IPS-11a (cell line): Measurements from ENCODE around the gene DCAF15.

ENCODE experiments used
- H3K4me3 ChIP-seq: one replicate; pipeline ENCODE4 v1.5.1; 2013; ENCODE audit warnings: low read depth, low read length, control low read depth

DCAF15 gene

GRCh38 chr19:13930402-13930801 is 21.9 kb upstream of the DCAF15 start:
- H3K4me3 ChIP-seq, result no peak overlapping the region

DNA sequence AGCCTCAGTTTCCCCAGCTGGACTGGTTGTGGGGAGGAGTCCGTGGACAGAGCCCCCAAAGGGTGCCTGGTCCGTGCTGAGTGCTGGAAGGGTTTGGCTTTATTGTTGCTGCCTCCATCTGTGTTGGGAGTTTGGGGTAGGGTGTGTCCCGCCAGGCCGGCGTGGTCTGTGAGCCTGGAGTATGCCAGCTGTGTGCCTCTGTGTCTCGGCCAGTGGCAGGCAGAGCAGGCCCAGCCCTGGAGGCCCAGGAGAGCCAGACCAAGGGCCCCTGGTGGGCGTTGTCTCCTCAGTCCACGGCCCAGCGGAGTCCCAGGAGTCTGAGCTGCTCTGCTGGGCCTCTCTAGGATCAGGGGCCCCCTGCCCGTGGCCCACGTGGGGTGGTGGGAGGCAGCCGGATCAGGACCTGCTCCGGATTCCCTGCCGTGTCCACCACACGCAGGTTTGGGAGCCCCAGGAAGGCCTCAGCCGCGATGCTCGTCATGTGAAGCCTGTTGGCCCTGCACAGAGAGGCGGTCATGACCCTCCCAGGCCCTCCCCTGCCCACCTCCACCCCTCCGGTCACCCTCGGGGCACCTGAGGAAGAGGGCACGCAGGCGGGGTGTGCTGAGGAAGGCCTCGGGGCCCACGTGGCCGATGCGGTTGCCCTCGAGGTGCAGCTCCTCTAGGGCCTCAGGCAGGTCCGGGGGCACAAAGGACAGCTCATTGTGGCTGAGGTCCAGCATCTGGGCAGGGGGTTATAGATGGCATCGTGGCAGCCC is 20.7 kb upstream of the DCAF15 start:
- H3K4me3 ChIP-seq, result no peak overlapping the region

- H3K4me3 ChIP-seq, result no peak overlapping the region
Observed at GRCh38 chr19:13932149-13932637, 20.1 kb upstream of the DCAF15 start.

DNA sequence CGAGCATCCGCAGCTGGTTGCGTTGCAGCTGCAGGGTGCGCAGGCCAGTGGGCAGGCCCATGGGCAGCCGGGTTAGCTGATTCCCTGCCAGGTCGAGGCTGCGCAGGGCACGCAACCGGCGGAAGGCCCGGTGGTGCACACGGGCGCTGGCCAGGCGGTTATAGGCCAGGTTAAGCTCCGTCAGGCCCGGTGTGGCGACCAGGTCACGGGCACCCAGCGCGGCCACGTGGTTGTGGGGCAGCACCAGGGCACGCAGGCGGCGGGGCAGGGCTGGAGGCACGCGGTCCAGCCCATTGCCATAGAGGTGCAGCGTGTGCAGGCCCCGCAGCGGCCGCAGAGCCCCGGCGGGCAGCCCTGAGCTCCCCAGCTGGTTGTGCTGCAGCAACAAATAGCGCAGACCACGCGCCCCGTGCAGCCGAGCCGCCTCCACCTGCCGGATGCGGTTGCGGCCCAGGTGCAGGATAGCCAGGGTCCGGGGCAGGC is 19.4 kb upstream of the DCAF15 start:
- no peak overlapping the region for H3K4me3 ChIP-seq

DNA sequence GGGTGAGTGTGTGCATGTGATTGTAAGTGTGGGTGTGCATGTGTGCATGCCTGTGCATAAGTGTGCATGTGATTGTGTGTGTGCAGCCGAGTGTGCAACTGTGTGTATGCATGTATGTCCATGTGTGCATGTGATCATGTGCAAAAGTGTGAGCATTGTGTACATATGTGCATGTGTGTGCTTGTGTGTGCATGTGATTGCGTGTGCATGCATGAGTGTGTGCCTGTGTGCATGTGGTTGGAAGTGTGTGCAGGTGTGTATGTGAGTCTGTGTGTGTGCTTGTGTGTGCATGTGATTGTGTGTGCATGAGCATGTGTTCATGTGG is 17.6 kb upstream of the DCAF15 start:
- no peak overlapping the region for H3K4me3 ChIP-seq

- H3K4me3 ChIP-seq, result no peak overlapping the region
Observed at GRCh38 chr19:13935765-13936510, 16.4 kb upstream of the DCAF15 start.

DNA sequence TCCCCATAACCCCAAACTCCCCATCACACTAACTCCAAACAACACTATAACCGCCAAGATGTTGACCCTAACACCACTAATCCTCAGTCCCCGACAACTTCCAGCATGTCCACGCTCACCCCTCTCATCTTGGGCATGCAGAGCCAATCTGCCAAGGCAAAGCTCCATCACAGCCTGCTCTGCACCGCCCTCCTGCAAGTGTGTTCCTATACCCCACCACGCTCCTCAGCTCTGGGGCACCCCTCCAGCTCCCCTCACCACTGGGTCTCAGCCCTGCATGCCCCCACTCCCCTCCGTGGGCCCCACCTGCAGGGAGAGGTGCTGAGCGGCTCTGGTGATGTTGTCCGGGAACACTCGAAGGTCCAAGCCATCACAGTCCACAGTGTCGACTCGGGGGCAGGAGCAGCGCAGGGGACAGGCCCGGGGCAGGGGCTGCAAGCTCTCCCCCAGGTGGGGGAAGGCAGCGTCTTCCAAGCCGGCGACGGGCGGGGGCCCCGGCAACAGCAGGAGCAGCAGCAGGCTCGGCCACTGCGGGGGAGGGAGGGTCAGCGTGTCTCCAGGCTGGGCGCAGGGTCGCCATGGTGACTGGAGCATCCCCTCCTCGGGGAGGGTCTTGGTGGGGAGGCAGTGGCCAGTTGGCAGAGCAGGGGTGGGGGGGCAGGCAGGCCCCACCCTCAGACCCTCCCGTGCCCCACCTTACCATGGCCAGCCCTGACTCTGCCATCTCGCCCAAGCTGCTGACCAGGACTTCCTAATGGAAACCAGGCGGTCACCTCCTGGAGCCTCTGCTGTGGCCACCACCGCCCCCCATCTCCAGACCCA is 14.6 kb upstream of the DCAF15 start:
- no peak overlapping the region for H3K4me3 ChIP-seq

- H3K4me3 ChIP-seq, result no peak within 1 kb of the TSS
Observed at GRCh38 chr19:13938301-13939064, 13.8 kb upstream of the DCAF15 start, which contains the start of gene PODNL1. Gene PODNL1 (minus strand): TSS chr19:13938417. CDS start chr19:13938181, 236 bp downstream.

DNA sequence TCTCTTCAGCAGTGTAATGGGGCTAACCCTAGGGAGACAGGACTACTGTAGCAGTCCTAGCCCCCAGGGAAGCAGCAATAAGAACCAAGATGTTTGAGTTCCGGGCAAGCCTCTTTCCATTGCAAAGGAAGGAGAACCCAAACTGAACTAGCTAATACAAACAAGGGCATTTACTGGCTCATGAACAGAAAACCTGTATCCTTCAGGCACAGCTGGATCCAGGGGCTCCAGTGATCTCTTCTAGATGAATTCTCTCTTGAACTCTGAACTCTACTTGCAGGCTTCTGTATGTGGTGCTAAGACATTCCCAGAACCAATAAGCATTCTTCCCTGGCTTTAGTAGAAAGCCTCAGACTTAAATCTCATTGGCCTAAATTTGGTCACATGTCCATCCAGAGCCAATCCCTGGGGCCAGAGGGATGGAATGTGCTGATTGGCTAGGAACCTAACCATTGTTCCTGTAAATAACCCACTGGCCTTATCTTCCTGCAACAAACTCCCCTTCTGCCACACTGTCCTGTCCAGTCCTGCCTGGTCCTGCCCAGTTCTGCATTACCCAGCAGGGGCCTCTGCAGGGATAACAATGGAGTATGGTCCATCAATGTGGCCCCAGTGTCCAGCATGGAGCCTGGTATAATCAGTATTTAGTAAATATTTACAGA is 10.2 kb upstream of the DCAF15 start:
- no peak overlapping the region for H3K4me3 ChIP-seq

DNA sequence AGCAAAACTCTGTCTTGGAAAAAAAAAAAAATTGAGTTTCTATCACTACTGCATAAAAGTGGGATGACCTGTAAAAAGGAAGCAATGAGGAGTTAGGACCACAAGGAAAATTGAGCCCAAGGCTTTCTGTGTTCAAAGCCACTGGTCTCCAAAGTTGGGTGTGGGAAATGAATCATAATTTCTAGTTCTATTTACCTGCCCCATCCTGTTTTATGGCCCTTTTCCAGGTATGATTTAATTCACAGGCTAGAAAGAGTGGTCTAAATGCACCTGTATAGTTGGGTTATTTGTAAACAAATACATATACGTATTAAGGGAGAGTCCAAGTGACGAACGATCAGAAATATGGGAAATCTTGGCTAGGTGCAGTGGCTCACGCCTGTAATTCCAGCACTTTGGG is 5.9 kb upstream of the DCAF15 start:
- no peak overlapping the region for H3K4me3 ChIP-seq

- no peak overlapping the region for H3K4me3 ChIP-seq
Observed at GRCh38 chr19:13951043-13951442, 1.3 kb upstream of the DCAF15 start.

DNA sequence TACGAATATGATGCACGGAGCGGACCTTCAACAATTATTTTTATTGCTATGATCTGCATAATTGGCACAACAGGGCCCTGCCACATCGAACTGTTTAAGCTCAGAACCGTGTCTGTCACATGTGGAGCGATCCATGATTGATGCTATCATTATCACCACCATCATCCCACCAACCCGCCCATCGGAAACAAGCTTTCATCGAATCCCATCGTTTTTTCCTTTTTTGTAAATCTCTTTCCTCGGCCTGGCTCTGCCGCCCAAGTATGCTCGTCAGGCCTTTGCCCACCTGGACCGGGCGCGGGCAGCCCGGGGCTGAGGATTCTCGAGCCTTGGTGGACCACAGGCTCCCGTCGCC is 533 bp upstream of the DCAF15 start:
- peak overlapping the region; percentile 30 for H3K4me3 ChIP-seq

GRCh38 chr19:13952931-13953531 is 722 bp downstream of the DCAF15 start:
- peak overlapping the region; percentile 70 for H3K4me3 ChIP-seq

- H3K4me3 ChIP-seq, result no peak overlapping the region
Observed at GRCh38 chr19:13954185-13954584, 1.9 kb downstream of the DCAF15 start.

- H3K4me3 ChIP-seq, result no peak overlapping the region
Observed at GRCh38 chr19:13955662-13956364, 3.5 kb downstream of the DCAF15 start.

DNA sequence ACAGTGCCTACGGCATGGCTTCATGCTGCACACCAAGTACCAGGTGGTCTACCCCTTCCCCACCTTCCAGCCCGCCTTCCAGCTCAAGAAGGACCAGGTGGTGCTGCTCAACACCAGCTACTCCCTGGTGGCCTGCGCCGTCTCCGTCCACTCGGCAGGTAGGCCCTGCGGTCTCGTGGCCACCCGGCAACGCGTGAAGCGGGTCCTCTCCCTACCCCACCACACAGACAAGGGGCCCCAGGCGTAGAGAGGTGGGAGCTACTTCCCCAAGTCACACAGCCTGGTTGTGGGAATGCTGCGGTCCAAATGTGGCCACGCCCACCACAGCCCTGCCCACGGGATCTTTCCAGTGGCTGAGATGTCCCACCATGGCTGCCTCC is 4.0 kb downstream of the DCAF15 start:
- H3K4me3 ChIP-seq, result no peak overlapping the region

DNA sequence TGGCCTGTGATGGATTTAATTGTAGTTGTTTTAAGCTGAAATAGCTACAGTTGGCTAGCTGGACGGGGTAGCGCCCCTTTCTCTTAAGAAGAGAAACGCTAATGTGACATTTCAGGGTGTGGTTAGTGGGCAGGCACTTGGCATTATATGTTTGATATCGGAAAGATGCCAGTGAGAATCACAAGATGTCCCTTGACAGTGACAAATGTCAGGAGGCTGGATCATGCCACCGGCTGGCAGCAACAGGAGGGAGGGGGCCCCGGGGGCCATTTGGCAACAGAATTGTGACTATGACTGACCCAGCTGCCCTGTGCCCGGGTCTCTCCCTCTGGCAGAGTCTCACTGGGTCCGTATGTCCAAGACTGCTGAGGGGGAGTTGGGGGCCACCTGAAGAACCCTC is 4.7 kb downstream of the DCAF15 start:
- H3K4me3 ChIP-seq, result no peak overlapping the region

DNA sequence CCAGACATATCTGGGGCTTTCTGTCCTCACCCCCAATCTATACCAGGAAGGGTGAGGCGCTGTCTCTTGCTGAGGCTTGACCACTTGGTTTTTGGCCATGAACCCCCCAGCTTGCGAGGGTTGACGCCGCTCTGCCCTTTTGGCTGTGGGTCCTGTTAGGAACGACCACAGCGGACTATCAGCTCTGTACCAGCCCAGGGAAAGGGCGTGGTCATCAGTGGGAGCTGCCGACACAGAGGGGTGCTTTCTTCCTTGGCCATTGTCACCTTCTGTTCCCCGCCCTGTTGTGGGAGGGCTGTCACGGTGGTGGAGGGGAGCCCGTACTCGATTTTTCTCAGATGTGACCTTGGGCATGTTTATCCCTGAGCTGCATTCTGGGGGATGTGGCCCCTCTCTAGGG is 5.7 kb downstream of the DCAF15 start:
- H3K4me3 ChIP-seq, result no peak overlapping the region
